Chondrocyte (in vitro differentiated cells): Measurements from ENCODE around the gene FILIP1. TPM values are rescaled to one million over a fixed set of nuclear protein-coding genes. Genes with fewer than 3 reads are reported as not detected.

Experiments used
- DNase-seq: peaks from one replicate; pipeline ENCODE4 v3.0.0; 2021; ENCODE audit warnings: mixed read lengths, low spot score
- H3K27ac Mint-ChIP-seq: one replicate; pipeline ENCODE4 v1.8.0; 2021; ENCODE audit warnings: mild to moderate bottlenecking, moderate library complexity, mixed read lengths; ENCODE audit not compliant: unreplicated experiment
- H3K27me3 Mint-ChIP-seq: 2 replicates; pipeline ENCODE4 v1.8.0; 2021; ENCODE audit warnings: low read depth, mixed read lengths
- H3K36me3 Mint-ChIP-seq: 2 replicates; pipeline ENCODE4 v1.8.0; 2021; ENCODE audit warnings: low read depth, mixed read lengths
- H3K4me1 Mint-ChIP-seq: 2 replicates; pipeline ENCODE4 v1.8.0; 2021; ENCODE audit warnings: low read depth, mild to moderate bottlenecking, mixed read lengths
- H3K4me3 Mint-ChIP-seq: one replicate; pipeline ENCODE4 v1.8.0; 2021; ENCODE audit warnings: mild to moderate bottlenecking, moderate library complexity, mixed read lengths; ENCODE audit not compliant: unreplicated experiment
- H3K9me3 Mint-ChIP-seq: 2 replicates; pipeline ENCODE4 v1.8.0; 2021; ENCODE audit warnings: low read depth, mixed read lengths
- CTCF ChIP-seq: fragments of 200-600 bp; sonication (generic); IDR thresholded peaks from 2 replicates; pipeline ENCODE4 v1.5.0; 2021; ENCODE audit warnings: antibody characterized with exemption, mild to moderate bottlenecking, moderate library complexity
- total RNA-seq: library from RNA; stranded (reverse); gene quantifications from 3 replicates; pipeline ENCODE4 v1.2.1, GENCODE V29; 2021

Gene FILIP1
- total RNA-seq, 1 donor from 2014 or later: 7.0 TPM

GRCh38 chr6:75307364-75308004 lies 186.1 kb downstream of the FILIP1 start:
- DNase-seq: no peak
- Mint-ChIP-seq H3K27me3 (no peaks in the 10 kb centered on the region), H3K27ac (no peak overlapping the region), H3K4me1 (peaks cover 6% of the 10 kb centered on the region), H3K9me3 (no peaks in the 10 kb centered on the region), H3K4me3 (no peak overlapping the region), H3K36me3 (peaks cover 1% of the 10 kb centered on the region)
- TF ChIP-seq CTCF: no peak

- Mint-ChIP-seq H3K27me3 (no peaks in the 10 kb centered on the region), H3K9me3 (no peaks in the 10 kb centered on the region), H3K27ac (peak overlapping the region; percentile 23), H3K36me3 (no peaks in the 10 kb centered on the region), H3K4me1 (peaks cover 6% of the 10 kb centered on the region), H3K4me3 (no peak overlapping the region)
- no peak for TF ChIP-seq CTCF
- DNase-seq: no peak
Observed at GRCh38 chr6:75306064-75306463, 187.5 kb downstream of the FILIP1 start.

GRCh38 chr6:75305573-75305972 lies 188.0 kb downstream of the FILIP1 start:
- H3K4me1 Mint-ChIP-seq: peaks cover 9% of the 10 kb centered on the region
- H3K9me3 Mint-ChIP-seq: no peaks in the 10 kb centered on the region
- no peaks in the 10 kb centered on the region for H3K27me3 Mint-ChIP-seq
- peak overlapping the region; percentile 23 for H3K27ac Mint-ChIP-seq
- TF ChIP-seq CTCF: no peak
- H3K36me3 Mint-ChIP-seq: no peaks in the 10 kb centered on the region
- DNase-seq: no peak
- no peak overlapping the region for H3K4me3 Mint-ChIP-seq

- Mint-ChIP-seq H3K27ac (no peak overlapping the region), H3K27me3 (no peaks in the 10 kb centered on the region), H3K9me3 (no peaks in the 10 kb centered on the region), H3K4me1 (peaks cover 24% of the 10 kb centered on the region), H3K36me3 (no peaks in the 10 kb centered on the region), H3K4me3 (no peak overlapping the region)
- no peak for TF ChIP-seq CTCF
- DNase-seq: no peak
Observed at GRCh38 chr6:75302280-75302679, 191.3 kb downstream of the FILIP1 start.

- DNase-seq: no peak
- no peaks in the 10 kb centered on the region for H3K9me3 Mint-ChIP-seq
- no peaks in the 10 kb centered on the region for H3K27me3 Mint-ChIP-seq
- TF ChIP-seq CTCF: no peak
- H3K36me3 Mint-ChIP-seq: no peaks in the 10 kb centered on the region
- H3K4me1 Mint-ChIP-seq: peaks cover 24% of the 10 kb centered on the region
- no peak overlapping the region for H3K27ac Mint-ChIP-seq
- no peak overlapping the region for H3K4me3 Mint-ChIP-seq
Observed at GRCh38 chr6:75301537-75301936, 192.1 kb downstream of the FILIP1 start.
